Inflammatory macrophage treated with lipopolysaccharide for 4 hours (primary cell): ENCODE data around the gene TGM3.

Experiments used
- DNase-seq: peaks from one replicate; pipeline ENCODE4 v3.0.0-alpha.2; 2020

Gene TGM3

DNA sequence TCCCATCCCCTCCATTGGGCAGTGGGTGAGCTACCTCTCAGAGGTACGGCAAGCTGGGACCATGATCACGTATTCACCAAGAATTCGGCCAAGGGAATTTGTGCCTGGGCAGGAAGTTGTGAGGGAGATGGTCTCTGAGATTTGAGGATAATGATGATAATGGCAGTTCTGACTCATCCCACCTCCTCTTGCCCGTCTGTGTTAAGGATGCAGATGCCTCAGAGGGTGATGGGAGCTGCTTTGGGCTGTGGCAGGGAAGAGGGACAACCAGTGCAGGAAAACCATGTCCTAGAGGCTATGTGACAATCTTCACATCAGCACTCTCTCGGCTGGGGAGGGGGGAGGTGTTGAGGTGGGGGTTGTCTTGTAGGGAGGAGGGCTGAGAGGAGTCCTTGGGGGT is 89.2 kb downstream of the TGM3 start:
- no peak for DNase-seq

DNA sequence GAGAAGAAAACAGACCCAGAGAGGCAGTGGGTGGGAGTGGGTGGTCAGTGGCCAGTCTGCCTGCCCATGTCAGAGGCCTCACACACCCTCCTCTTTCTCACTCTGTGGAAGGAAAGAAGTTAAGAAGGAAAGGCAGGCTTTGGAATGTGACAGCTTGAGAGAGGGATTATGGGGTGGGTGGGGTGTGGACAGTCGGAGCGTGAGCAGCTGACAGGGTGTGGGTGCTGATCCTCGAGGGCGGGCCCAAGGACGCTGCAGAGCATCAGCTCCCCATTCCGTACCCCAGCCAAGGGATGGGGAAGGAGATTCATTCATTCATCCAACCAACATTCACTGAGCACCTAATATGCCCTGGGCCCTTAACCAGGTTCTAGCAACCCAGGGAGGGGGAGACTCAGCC is 89.7 kb downstream of the TGM3 start:
- no peak for DNase-seq

DNA sequence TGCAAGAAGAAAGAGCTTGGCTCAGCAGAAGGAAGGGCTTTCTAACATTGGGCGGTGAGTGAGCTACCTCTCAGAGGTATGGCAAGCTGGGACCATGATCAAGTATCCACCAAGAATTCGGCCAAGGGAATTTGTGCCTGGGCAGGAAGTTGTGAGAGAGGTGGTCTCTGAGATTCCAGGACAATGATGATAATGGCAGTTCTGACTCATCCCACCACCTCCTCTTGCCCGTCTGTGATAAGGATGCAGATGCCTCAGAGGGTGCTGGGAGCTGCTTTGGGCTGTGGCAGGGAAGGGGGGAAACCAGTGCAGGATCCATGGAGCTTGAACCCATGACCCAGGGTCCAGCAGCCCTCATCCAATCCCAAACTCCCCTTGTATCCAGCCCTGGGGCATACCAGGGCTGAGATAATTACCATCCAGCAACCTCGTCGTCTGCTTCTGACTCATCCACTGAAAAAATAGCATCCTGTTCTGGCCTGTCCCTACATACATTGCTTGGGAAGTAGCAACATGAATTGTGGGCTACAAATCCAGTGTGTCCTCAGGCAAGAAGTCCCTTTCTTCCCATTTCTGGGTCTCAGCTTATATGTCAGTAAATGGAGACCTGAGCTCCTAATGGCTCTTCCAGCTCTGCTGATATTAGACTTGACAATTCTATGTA is 90.8 kb downstream of the TGM3 start:
- DNase-seq: no peak

DNA sequence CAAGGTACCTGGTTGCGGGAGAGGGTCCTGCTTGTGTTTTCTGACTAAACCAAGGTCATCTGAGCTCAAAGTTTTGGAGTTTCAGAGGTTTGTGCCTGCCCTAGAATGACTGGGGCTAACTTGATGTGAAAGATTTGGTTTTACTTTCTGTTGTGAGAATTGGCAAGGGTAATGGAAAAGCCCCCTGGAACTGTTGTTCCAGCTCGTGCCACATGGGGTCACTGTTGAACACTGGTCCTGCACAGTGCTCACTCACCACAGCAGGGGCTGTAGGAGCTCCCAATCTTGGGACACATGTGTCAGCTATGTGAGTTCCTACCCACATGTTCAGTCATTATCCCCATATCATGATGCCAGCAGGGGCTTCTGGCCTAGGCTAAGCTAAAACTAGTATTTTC is 91.4 kb downstream of the TGM3 start:
- DNase-seq: peak; percentile 56

DNA sequence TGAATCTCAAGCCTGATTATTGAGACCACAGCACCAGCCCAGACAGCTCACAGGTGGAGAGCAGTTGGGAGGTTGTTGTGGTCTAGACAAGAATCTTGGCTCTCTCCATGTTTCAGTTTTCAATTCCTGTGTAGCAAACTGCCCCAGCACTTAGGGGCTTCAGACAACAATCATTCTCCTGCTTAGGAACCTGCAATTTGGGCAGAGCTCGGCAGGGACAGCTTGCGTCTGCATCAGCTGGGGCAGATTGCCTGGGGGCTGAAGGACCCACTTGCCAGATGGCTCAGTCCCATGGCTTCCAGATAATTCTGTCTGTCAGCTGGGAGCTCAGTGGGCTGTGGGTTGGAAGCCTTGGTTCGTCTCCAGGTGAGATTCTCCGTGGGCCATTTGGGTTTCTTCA is 91.8 kb downstream of the TGM3 start:
- no peak for DNase-seq
